ENCODE measurements around the gene LRRC10B. TPM values are rescaled to one million over a fixed set of nuclear protein-coding genes. Genes with fewer than 3 reads are reported as not detected.

LRRC10B gene
- polyA plus RNA-seq, 4 donors, result 1.1 to 3.2 (median 1.6) TPM

DNA sequence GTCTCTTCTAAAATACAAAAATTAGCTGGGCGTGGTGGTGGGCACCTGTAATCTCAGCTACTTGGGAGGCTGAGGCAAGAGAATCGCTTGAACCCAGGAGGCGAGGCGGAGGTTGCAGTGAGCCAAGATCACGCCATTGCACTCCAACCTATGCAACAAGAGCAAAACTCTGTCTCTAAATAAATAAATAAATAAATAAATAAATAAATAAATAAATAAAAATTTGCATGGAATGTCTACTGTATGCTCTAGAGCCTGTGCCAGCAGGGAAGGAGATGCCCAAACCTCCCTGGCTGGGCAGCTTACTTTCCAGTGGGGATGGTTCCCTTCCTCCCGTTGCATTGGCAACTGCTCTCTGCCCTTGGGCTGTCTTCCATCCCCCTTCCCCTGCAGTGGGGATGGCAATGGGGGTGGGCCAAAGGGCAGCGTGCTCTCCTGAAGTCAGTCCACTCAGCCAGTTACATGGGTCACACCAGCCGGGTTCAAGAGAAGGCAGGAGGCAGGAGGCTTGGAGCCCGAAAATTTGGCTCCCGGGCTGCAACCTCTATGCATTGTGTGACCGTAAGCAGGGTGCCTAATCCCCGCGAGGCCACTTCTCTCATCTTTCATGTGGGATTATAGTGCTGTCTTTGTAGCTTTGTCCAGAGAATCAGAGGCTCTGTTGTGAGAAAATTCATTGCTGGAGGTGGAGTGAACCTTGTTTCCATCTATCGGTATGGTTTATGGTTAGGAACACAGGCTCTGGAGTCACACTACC is 1.4 kb upstream of the LRRC10B start:
- no peak for DNase-seq (ENCODE audit: low read depth in 4 of 4, low spot score in 2 of 4)

GRCh38 chr11:61509043-61510029 is 787 bp downstream of the LRRC10B start:
- DNase-seq (ENCODE audit: low read depth in 4 of 4, low spot score in 2 of 4), result peak in 3 of 4 donors; percentile 63 to 78 (median 73)

DNA sequence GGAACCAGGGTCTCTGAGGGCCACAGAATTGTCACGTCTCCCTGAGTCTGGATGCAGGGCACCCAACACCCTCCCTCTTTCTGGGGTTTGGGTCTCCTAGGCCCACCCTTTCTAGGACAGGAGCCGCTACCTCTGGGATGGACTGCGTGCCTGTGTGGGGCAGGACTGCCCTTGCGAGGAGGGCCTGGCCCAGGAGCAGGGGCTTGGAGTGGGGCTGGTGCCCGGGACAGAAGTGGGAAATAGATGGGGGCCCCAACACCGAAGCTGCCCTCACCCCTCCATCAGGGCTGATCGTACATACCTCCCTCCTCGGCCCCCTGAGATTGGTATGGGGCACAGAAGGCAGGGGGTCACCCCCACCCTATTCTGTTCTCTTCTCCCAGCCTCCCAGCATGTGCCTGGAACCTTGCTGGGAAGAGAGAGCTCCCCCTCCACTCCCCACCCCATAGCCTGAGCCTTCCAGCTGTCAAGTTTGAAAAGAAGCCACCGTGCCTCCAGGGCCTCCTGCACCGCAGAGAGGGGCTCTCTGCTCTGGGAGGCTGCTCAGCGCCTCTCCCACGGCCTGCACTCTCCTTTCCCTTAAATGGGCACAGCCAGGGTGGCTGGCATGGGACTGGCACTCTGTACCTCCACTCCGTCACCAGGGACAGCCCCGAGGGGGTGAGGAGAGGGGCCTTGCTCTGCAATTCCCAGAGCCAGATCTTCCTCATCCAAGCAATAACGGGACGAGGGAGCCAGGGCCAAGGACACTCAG is 1.8 kb downstream of the LRRC10B start:
- DNase-seq (ENCODE audit: low read depth in 4 of 4, low spot score in 2 of 4), result no peak

DNA sequence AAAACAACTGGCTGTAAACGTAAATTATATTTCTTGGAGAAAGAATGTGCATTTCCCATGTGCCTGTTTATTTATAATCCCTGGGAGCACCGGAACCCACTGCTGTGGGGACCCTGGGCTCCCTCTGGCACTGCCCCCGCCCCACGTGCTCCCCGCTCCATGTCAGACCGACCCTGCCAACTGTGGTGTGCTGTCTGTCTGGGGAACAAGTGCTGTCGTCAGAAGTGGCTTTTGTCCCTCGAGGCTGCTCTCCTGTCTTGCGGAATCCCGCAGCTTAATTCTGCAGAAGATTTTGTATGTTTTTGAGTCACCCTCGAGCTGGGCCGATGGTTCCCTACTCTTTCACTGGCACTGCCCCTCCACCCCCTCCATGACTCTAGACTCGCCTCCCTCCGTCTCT is 2.4 kb downstream of the LRRC10B start:
- no peak for DNase-seq (ENCODE audit: low read depth in 4 of 4, low spot score in 2 of 4)

DNA sequence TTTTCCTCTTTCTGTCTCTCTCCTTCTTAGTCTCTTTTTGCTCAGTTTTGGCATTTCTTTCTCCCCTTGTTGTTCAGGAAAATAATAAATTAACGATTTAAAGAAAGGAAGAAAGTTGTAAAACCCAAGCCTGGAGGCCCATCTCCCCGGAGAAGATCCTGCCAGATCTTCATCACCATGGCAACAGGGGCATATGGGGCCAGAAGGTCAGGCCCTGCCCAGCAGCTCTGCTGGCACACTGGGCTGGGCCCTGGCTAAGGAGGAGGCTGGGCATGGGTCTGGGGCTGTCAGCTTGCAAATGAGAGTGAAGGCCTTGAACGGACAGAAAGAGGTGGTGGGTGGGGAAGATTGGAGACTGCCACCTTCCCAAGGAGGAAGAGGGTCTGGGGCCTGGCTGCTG is 2.8 kb downstream of the LRRC10B start:
- DNase-seq (ENCODE audit: low read depth in 4 of 4, low spot score in 2 of 4), result no peak

DNA sequence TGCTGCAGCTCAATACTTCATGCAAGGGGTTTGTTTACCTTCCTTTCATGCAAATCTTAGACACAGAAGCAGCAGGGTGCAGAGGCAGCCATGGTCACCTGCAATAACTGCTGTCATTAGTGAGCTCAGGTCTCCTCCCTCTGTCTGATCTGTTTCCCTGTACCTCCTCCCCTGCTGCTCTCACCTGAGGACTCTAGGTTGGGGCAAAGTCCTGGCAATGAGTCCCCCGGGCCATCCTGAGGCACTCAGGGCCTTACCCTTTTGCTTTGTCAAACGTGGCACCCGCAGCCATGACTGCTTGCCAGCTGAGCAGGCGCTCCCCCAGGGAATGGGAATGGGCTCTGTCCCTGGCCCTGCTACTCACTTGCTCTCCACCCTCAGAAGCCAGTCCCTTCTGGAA is 3.9 kb downstream of the LRRC10B start:
- no peak for DNase-seq (ENCODE audit: low read depth in 4 of 4, low spot score in 2 of 4)

- DNase-seq (ENCODE audit: low read depth in 4 of 4, low spot score in 2 of 4), result no peak
Measured at GRCh38 chr11:61513143-61513765, 4.7 kb downstream of the LRRC10B start.

- no peak for DNase-seq (ENCODE audit: low read depth in 4 of 4, low spot score in 2 of 4)
Measured at GRCh38 chr11:61514050-61514917, 5.7 kb downstream of the LRRC10B start.

- no peak for DNase-seq (ENCODE audit: low read depth in 4 of 4, low spot score in 2 of 4)
Measured at GRCh38 chr11:61515686-61516085, 7.1 kb downstream of the LRRC10B start.

DNA sequence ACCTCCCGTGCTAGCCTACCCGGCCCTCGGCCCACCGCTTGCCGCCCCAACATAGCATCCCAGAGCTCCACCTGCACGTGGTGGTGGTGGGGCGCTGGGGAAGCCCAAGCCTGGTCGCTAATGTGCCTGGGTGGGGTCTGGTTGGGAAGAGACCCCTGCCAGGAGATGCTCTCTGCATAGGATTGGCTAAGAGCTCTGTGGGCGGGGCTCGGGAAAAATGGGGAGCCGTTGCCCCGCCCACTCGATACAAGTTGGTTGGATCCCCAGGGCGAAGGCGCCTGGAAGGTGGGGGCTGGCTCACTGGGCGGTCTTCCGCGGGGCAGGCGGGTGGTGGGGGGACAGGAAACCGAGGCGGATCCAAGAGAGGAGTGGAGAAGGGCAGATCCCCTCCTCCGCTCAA is 7.6 kb downstream of the LRRC10B start:
- DNase-seq (ENCODE audit: low read depth in 4 of 4, low spot score in 2 of 4), result no peak

DNA sequence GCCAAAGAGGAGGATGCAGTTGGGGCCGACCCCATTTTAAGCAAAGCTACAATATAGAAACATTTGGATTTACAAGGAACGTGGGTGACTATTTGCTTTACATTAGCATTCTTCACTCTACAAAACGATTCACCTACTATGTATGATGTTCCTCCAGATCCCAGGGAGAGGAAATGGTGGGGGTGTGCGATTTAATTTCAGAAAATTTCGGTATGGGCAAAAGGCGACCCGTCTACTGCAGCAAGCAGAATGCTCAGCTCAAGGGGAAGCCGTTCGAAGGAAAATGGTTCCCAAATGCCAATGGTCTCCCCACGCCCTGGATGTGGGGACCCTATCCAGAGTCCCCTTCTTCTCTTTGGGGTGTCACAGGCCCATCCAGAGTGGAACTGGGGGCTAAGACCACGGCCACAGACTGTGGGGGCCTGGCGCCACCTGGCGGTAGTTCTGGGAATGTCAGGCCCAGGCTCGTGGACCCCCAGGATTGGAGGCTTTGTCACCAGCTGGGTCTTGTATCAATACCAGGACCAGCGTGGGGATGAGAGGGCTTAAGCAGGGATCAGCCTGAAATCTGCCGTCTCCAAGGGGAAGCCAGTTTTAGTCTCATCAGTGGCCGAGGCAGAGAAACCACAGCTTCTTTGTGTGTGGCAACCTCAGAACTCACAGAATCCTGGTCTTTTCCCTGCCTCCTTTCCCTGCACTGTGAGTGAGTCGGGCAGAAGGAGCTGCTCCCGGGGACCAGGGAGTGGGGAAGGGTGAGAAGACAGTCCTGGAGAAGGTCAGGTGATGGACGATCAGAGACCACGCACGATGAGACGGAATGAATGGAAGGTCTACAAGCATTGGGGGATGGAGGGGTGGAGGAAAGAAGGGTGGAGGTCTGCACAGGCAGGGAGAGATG is 8.4 kb downstream of the LRRC10B start:
- DNase-seq (ENCODE audit: low read depth in 4 of 4, low spot score in 2 of 4), result no peak

DNA sequence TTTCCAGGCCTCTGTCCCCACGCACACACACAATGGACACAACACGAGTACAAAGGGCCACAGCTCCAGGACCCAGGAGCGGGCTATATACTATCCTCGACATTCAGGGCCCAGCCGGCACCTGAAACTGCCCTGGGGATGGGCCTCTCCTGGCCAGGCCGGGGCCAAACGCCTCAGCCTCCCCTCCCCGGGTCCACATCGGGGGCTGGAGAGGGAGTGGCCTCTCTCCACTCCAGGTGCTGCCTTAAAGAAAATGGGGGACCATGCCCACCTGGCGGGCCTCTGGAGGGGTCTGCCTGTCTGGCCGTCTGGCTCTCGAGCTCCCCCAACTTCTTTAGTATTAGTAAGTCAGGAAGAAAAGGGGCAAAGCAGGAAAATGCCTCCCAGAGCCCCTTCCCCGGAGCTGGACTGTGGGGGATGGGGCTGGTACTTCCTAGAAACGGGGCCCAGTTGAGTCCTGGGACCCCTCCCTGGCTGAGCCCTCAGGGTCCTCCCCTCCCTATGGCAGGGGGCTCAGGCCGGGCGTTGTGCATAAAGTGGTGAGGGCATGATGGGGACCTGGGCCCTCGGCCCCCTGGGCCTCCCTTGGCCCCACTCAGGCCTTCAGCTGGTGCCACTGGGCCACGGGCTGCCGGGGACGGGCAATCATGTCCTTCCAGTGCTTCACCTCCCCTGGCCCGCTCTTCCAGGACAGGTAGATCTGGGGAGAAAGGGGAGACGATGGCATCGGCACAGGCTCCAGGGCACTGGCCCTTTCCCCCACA is 9.7 kb downstream of the LRRC10B start:
- no peak for DNase-seq (ENCODE audit: low read depth in 4 of 4, low spot score in 2 of 4)

- no peak for DNase-seq (ENCODE audit: low read depth in 4 of 4, low spot score in 2 of 4)
Measured at GRCh38 chr11:61522881-61523280, 14.3 kb downstream of the LRRC10B start.

DNA sequence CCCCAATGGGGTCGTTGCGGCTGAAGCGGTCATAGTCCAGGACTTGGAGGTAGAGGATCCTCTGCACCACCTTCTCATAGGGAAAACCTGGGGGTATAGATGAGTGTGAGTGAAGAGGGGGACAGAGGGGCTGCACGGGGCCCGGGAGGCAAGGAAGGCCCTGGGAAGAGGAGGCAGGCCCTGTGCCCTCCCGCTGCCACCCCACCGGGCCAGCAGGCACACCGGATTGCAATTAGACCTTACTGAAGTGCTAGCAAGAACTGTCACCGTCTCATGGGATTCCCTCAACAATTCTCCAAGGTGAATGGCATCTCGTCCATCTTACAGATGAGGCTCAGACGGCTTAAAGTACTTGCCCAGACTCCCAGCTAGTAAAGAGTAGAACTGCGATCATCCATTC is 15.9 kb downstream of the LRRC10B start:
- DNase-seq (ENCODE audit: low read depth in 4 of 4, low spot score in 2 of 4), result no peak

DNA sequence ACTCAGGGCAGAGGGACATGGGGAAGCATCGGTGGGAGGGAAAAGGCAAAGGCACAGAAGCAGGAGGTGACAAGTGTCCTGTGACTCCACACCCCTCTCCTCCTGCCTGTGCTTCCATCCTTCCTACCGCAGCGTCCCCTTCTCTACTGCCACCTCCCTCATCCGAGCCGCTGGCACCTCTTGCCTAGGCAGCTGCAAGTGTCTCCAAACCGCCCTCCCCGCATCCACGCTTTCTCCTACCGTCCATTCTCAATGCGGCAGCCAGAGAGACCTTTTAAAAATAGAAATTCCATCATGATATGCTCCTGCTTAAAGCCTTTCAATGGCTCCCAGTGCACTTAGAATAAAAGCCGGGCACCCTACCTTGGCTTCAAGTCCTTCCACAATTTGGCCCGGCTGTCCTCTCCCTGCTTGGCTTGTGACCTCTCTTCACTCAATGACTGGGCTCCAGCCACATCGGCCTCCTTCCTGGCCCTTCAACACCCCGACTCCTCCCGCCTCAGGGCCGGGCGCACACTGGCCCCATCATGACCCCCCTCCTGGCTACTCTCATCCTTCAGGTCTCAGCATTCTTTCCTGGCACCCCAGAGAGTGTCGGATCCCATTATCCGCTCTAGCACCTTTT is 16.5 kb downstream of the LRRC10B start:
- no peak for DNase-seq (ENCODE audit: low read depth in 4 of 4, low spot score in 2 of 4)

- DNase-seq (ENCODE audit: low read depth in 4 of 4, low spot score in 2 of 4), result no peak
Measured at GRCh38 chr11:61526229-61526628, 17.7 kb downstream of the LRRC10B start.
